H9 (cell line): ENCODE results near the gene KCNIP4. TPM values are rescaled to one million over a fixed set of nuclear protein-coding genes. Genes with fewer than 3 reads are reported as not detected.

Experiments used
- DNase-seq: peaks from one replicate; pipeline ENCODE4 v3.0.0-alpha.2; 2017
- H2AFZ ChIP-seq: one replicate; pipeline ENCODE4 v1.6.1; 2013; ENCODE audit warnings: mild to moderate bottlenecking, low read length, control low read depth, moderate library complexity
- H2AK5ac ChIP-seq: 2 replicates; pipeline ENCODE4 v1.6.1; 2013; ENCODE audit warnings: low read length, control low read depth, mixed read lengths; ENCODE audit not compliant: insufficient read length
- H2BK120ac ChIP-seq: one replicate; pipeline ENCODE4 v1.6.1; 2013; ENCODE audit warnings: low read depth, mild to moderate bottlenecking, low read length, control low read depth, inconsistent platforms; ENCODE audit not compliant: poor library complexity, severe bottlenecking
- H2BK12ac ChIP-seq: 2 replicates; pipeline ENCODE4 v1.6.1; 2013; ENCODE audit warnings: low read length, control low read depth, mixed read lengths, low read depth; ENCODE audit not compliant: insufficient read length
- H2BK15ac ChIP-seq: 2 replicates; pipeline ENCODE4 v1.6.1; 2013; ENCODE audit warnings: low read depth, low read length, control low read depth
- H2BK20ac ChIP-seq: one replicate; pipeline ENCODE4 v1.6.1; 2013; ENCODE audit warnings: low read depth, mild to moderate bottlenecking, low read length, control low read depth, inconsistent platforms; ENCODE audit not compliant: poor library complexity, severe bottlenecking
- H2BK5ac ChIP-seq: 2 replicates; pipeline ENCODE4 v1.6.1; 2013; ENCODE audit warnings: low read length, control low read depth, mixed read lengths; ENCODE audit not compliant: insufficient read length
- H3K14ac ChIP-seq: 2 replicates; pipeline ENCODE4 v1.6.1; 2013; ENCODE audit warnings: low read length, control low read depth; ENCODE audit not compliant: insufficient read depth
- H3K18ac ChIP-seq: 2 replicates; pipeline ENCODE4 v1.6.1; 2013; ENCODE audit warnings: low read depth, mild to moderate bottlenecking, mixed read lengths, low read length, control low read depth; ENCODE audit not compliant: insufficient read length
- H3K23ac ChIP-seq: 2 replicates; pipeline ENCODE4 v1.6.1; 2013; ENCODE audit warnings: low read length, control low read depth, mixed read lengths, low read depth; ENCODE audit not compliant: insufficient read length
- H3K23me2 ChIP-seq: 2 replicates; pipeline ENCODE4 v1.6.1; 2013; ENCODE audit warnings: low read depth, mild to moderate bottlenecking, mixed read lengths, low read length, control low read depth; ENCODE audit not compliant: insufficient read length, poor library complexity, severe bottlenecking
- H3K27ac ChIP-seq: 2 replicates; pipeline ENCODE4 v1.5.1; 2013; ENCODE audit warnings: low read length, control low read depth, mixed read lengths, low read depth; ENCODE audit not compliant: insufficient read length
- H3K27me3 ChIP-seq: 2 replicates; pipeline ENCODE4 v1.6.1; 2013; ENCODE audit warnings: low read length, control low read depth, inconsistent platforms; ENCODE audit not compliant: insufficient read depth
- H3K4ac ChIP-seq: 2 replicates; pipeline ENCODE4 v1.6.1; 2013; ENCODE audit warnings: low read depth, mild to moderate bottlenecking, control low read depth, inconsistent platforms, low read length, moderate library complexity
- H3K4me1 ChIP-seq: 2 replicates; pipeline ENCODE4 v1.6.1; 2013; ENCODE audit warnings: low read length, control low read depth, inconsistent platforms; ENCODE audit not compliant: insufficient read depth
- H3K4me2 ChIP-seq: 2 replicates; pipeline ENCODE4 v1.6.1; 2013; ENCODE audit warnings: low read length, control low read depth, mixed read lengths; ENCODE audit not compliant: insufficient read length, insufficient read depth
- H3K56ac ChIP-seq: 2 replicates; pipeline ENCODE4 v1.6.1; 2013; ENCODE audit warnings: low read depth, mild to moderate bottlenecking, mixed read lengths, low read length, control low read depth; ENCODE audit not compliant: insufficient read length
- H3K79me1 ChIP-seq: 2 replicates; pipeline ENCODE4 v1.6.1; 2013; ENCODE audit warnings: low read depth, mild to moderate bottlenecking, moderate library complexity, low read length, control low read depth, inconsistent platforms; ENCODE audit not compliant: insufficient read depth, poor library complexity, severe bottlenecking
- H3K79me2 ChIP-seq: 2 replicates; pipeline ENCODE4 v1.6.1; 2013; ENCODE audit warnings: low read length, control low read depth, inconsistent platforms; ENCODE audit not compliant: insufficient read depth
- H3K9ac ChIP-seq: 2 replicates; pipeline ENCODE4 v1.6.1; 2013; ENCODE audit warnings: low read length, control low read depth, mixed read lengths; ENCODE audit not compliant: insufficient read length; ENCODE audit errors: extremely low read depth
- H3K9me3 ChIP-seq: one replicate; pipeline ENCODE4 v1.6.1; 2013; ENCODE audit warnings: low read depth, low read length, inconsistent platforms; ENCODE audit not compliant: control insufficient read depth
- H3T11ph ChIP-seq: one replicate; pipeline ENCODE4 v1.6.1; 2013; ENCODE audit warnings: mild to moderate bottlenecking, low read length, control low read depth, inconsistent platforms
- H4K20me1 ChIP-seq: one replicate; pipeline ENCODE4 v1.6.1; 2013; ENCODE audit not compliant: control insufficient read depth, insufficient read length, insufficient read depth
- H4K5ac ChIP-seq: 2 replicates; pipeline ENCODE4 v1.6.1; 2013; ENCODE audit warnings: low read depth, mild to moderate bottlenecking, mixed read lengths, low read length, control low read depth; ENCODE audit not compliant: insufficient read length
- H4K8ac ChIP-seq: replicated peaks from 2 replicates; pipeline ENCODE4 v1.6.1; 2013; ENCODE audit warnings: low read length, control low read depth, mixed read lengths, low read depth; ENCODE audit not compliant: insufficient read length
- H4K91ac ChIP-seq: 2 replicates; pipeline ENCODE4 v1.6.1; 2013; ENCODE audit warnings: low read depth, mild to moderate bottlenecking, moderate library complexity, mixed read lengths, low read length, control low read depth; ENCODE audit not compliant: insufficient read length
- H3K27ac Mint-ChIP-seq, 3 experiments: 2 replicates in 2 of 3; 3 replicates in 1 of 3; pipeline ENCODE4 v1.8.0; 2020 to 2021; ENCODE audit warnings: mixed read lengths in 3 of 3, mild to moderate bottlenecking in 1 of 3, moderate library complexity in 1 of 3
- H3K27me3 Mint-ChIP-seq: 2 replicates; pipeline ENCODE4 v1.8.0; 2021; ENCODE audit warnings: low read depth, mild to moderate bottlenecking, moderate library complexity, mixed read lengths
- H3K36me3 Mint-ChIP-seq, 3 experiments: 2 replicates in 2 of 3; 3 replicates in 1 of 3; pipeline ENCODE4 v1.8.0; 2020 to 2021; ENCODE audit warnings: low read depth in 3 of 3, mixed read lengths in 3 of 3; ENCODE audit not compliant: insufficient read depth in 1 of 3
- H3K4me1 Mint-ChIP-seq, 2 experiments: 2 replicates each; pipeline ENCODE4 v1.8.0; 2020; ENCODE audit warnings: mixed read lengths in 2 of 2
- H3K4me3 Mint-ChIP-seq, 2 experiments: 2 replicates in 1 of 2; 3 replicates in 1 of 2; pipeline ENCODE4 v1.8.0; 2020 to 2021; ENCODE audit warnings: mild to moderate bottlenecking in 2 of 2, mixed read lengths in 2 of 2, moderate library complexity in 1 of 2
- H3K9me3 Mint-ChIP-seq, 2 experiments: 2 replicates in 1 of 2; 3 replicates in 1 of 2; pipeline ENCODE4 v1.8.0; 2020; ENCODE audit warnings: mild to moderate bottlenecking in 2 of 2, mixed read lengths in 2 of 2, moderate library complexity in 1 of 2
- CTCF ChIP-seq: fragments of 200-600 bp; sonication (generic); conservative IDR thresholded peaks from 3 replicates; pipeline ENCODE4 v1.8.0; 2021; ENCODE audit warnings: antibody characterized with exemption, mild to moderate bottlenecking
- WGBS: extraction: QIAGEN DNeasy Blood & Tissue Kit; methylation state at CpG from one replicate; pipeline ENCODE4 v1.1.7; 2013; ENCODE audit warnings: missing lambda C conversion rate, low lambda C conversion rate, mixed read lengths; ENCODE audit not compliant: insufficient read length; ENCODE audit errors: extremely low coverage; 5-methylcytosine and 5-hydroxymethylcytosine counted together
- total RNA-seq: library from RNA; stranded (reverse); gene quantifications from 2 replicates; pipeline ENCODE4 v1.2.1, GENCODE V29; 2021

The KCNIP4 gene
- total RNA-seq, 1 experiment from 2014 or later, result not detected

GRCh38 chr4:21753084-21753760 lies 195.3 kb downstream of the KCNIP4 start:
- H2BK5ac ChIP-seq, result no peak overlapping the region
- no peak overlapping the region for H3K14ac ChIP-seq
- no peaks in the 10 kb centered on the region for H3K79me1 ChIP-seq
- no CpG with 5 or more reads among the region's 3 CpGs for WGBS
- no peak overlapping the region for H3T11ph ChIP-seq
- no peak overlapping the region for H2BK120ac ChIP-seq
- no peaks in the 10 kb centered on the region; the same call in 1 of the 2 replicates for H3K4me1 ChIP-seq
- H3K27ac ChIP-seq, result no peak overlapping the region
- peaks cover 20 to 24% of the 10 kb centered on the region in 2 experiments for H3K4me1 Mint-ChIP-seq
- H3K9ac ChIP-seq, result no peak overlapping the region
- H2AFZ ChIP-seq, result no peak overlapping the region
- no peak overlapping the region for H3K4me2 ChIP-seq
- H4K91ac ChIP-seq, result no peak overlapping the region
- H3K56ac ChIP-seq, result no peak overlapping the region
- H3K27ac Mint-ChIP-seq, result no peak overlapping the region
- no peak overlapping the region for H2BK12ac ChIP-seq
- no peaks in the 10 kb centered on the region for H3K79me2 ChIP-seq
- no peaks in the 10 kb centered on the region for H3K27me3 ChIP-seq
- H3K9me3 Mint-ChIP-seq, result no peaks in the 10 kb centered on the region
- H3K27me3 Mint-ChIP-seq, result no peaks in the 10 kb centered on the region
- no peak overlapping the region for H4K8ac ChIP-seq
- no peak overlapping the region for H2BK20ac ChIP-seq
- H3K4me3 Mint-ChIP-seq, result no peak overlapping the region
- H2BK15ac ChIP-seq, result no peak overlapping the region
- no peak for DNase-seq
- H3K18ac ChIP-seq, result no peak overlapping the region
- H4K20me1 ChIP-seq, result no peaks in the 10 kb centered on the region
- H3K4ac ChIP-seq, result no peak overlapping the region
- H3K36me3 Mint-ChIP-seq, result no peaks in the 10 kb centered on the region
- no peak overlapping the region for H4K5ac ChIP-seq
- TF ChIP-seq CTCF, result no peak
- no peak overlapping the region for H2AK5ac ChIP-seq
- no peaks in the 10 kb centered on the region for H3K9me3 ChIP-seq
- H3K23ac ChIP-seq, result no peak overlapping the region
- H3K23me2 ChIP-seq, result no peaks in the 10 kb centered on the region
